HS-27A (cell line): ENCODE measurements around the gene LNPEP.
"Not testable (repeated sequence)": the region's sequence is repeated elsewhere in the genome, so short reads cannot be mapped to it uniquely, and the experiment has no call there.

Experiments used
- DNase-seq: peaks from one replicate; pipeline ENCODE4 v3.0.0-alpha.2; 2012; ENCODE audit warnings: low read depth, missing footprints

The LNPEP gene

GRCh38 chr5:96930058-96930457 lies 5.8 kb upstream of the LNPEP start:
- DNase-seq, result no peak

- no peak for DNase-seq
These were observed 5.3 kb upstream of the LNPEP start for GRCh38 chr5:96930589-96930988.

- not testable (repeated sequence) for DNase-seq
These were observed 4.8 kb upstream of the LNPEP start for GRCh38 chr5:96931037-96931436.

GRCh38 chr5:96931605-96932004 lies 4.3 kb upstream of the LNPEP start:
- no peak for DNase-seq

- DNase-seq, result no peak
These were observed 3.9 kb upstream of the LNPEP start for GRCh38 chr5:96932026-96932425.

- DNase-seq, result no peak
These were observed 1.8 kb upstream of the LNPEP start for GRCh38 chr5:96933764-96934707.

- peak; percentile 59 for DNase-seq
These were observed 947 bp upstream of the LNPEP start for GRCh38 chr5:96934708-96935558.

GRCh38 chr5:96936431-96937320 lies 796 bp downstream of the LNPEP start:
- DNase-seq, result no peak

- DNase-seq, result no peak
These were observed 4.7 kb downstream of the LNPEP start for GRCh38 chr5:96940586-96940985.

GRCh38 chr5:96941140-96941539 lies 5.3 kb downstream of the LNPEP start:
- no peak for DNase-seq

GRCh38 chr5:96942078-96942477 lies 6.2 kb downstream of the LNPEP start:
- no peak for DNase-seq

GRCh38 chr5:96942911-96943310 lies 7.0 kb downstream of the LNPEP start:
- no peak for DNase-seq

- DNase-seq, result no peak
These were observed 7.9 kb downstream of the LNPEP start for GRCh38 chr5:96943799-96944198.

- no peak for DNase-seq
These were observed 9.4 kb downstream of the LNPEP start for GRCh38 chr5:96945144-96945897.

GRCh38 chr5:96946381-96946780 lies 10.5 kb downstream of the LNPEP start:
- no peak for DNase-seq

GRCh38 chr5:96952118-96952750 lies 16.4 kb downstream of the LNPEP start:
- DNase-seq, result no peak

- no peak for DNase-seq
These were observed 17.3 kb downstream of the LNPEP start for GRCh38 chr5:96952974-96953730.

GRCh38 chr5:96957254-96958049 lies 21.6 kb downstream of the LNPEP start:
- no peak for DNase-seq

GRCh38 chr5:96958977-96959376 lies 23.1 kb downstream of the LNPEP start:
- no peak for DNase-seq
